GM12865 (cell line): Measurements from ENCODE around the gene TP73.
"Not testable (repeated sequence)": the region's sequence is repeated elsewhere in the genome, so short reads cannot be mapped to it uniquely, and the experiment has no call there.

ENCODE experiments used
- DNase-seq: peaks from one replicate; pipeline ENCODE4 v3.0.0; 2010; ENCODE audit warnings: low read depth
- H3K4me3 ChIP-seq: 2 replicates; pipeline ENCODE4 v1.5.1; 2011; ENCODE audit warnings: mild to moderate bottlenecking, low read depth, low read length, control low read depth
- TF ChIP-seq, protein P1 (sequence below): IDR thresholded peaks from 2 replicates; pipeline ENCODE4 v1.5.1; 2011; ENCODE audit warnings: low read length, control low read depth, low read depth, inconsistent platforms; ENCODE audit not compliant: insufficient read depth; ENCODE audit errors: missing control alignments

Gene TP73

DNA sequence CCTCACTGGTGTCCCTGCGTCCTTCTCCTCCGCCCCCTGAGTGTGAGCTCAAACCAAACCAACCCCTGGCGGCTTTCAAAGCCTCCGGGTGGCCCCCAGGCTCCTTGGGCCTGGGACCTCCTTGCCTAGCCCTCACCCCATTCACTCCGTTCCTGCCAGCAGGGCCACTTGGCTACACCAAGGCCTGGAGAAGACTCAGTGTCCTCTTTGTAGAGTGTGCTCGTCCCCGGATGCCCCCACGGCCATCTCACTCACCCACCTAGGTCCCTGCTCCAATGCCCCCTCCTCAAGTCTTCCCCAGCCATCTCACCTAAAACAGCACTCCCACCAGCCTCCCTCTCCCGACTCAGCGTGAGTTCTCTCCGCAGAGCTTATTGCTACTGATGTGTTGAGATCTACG, 92.8 kb downstream of the TP73 start:
- no peak overlapping the region for H3K4me3 ChIP-seq
- no peak for DNase-seq
- TF ChIP-seq, protein P1, sequence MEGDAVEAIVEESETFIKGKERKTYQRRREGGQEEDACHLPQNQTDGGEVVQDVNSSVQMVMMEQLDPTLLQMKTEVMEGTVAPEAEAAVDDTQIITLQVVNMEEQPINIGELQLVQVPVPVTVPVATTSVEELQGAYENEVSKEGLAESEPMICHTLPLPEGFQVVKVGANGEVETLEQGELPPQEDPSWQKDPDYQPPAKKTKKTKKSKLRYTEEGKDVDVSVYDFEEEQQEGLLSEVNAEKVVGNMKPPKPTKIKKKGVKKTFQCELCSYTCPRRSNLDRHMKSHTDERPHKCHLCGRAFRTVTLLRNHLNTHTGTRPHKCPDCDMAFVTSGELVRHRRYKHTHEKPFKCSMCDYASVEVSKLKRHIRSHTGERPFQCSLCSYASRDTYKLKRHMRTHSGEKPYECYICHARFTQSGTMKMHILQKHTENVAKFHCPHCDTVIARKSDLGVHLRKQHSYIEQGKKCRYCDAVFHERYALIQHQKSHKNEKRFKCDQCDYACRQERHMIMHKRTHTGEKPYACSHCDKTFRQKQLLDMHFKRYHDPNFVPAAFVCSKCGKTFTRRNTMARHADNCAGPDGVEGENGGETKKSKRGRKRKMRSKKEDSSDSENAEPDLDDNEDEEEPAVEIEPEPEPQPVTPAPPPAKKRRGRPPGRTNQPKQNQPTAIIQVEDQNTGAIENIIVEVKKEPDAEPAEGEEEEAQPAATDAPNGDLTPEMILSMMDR = no peak

DNA sequence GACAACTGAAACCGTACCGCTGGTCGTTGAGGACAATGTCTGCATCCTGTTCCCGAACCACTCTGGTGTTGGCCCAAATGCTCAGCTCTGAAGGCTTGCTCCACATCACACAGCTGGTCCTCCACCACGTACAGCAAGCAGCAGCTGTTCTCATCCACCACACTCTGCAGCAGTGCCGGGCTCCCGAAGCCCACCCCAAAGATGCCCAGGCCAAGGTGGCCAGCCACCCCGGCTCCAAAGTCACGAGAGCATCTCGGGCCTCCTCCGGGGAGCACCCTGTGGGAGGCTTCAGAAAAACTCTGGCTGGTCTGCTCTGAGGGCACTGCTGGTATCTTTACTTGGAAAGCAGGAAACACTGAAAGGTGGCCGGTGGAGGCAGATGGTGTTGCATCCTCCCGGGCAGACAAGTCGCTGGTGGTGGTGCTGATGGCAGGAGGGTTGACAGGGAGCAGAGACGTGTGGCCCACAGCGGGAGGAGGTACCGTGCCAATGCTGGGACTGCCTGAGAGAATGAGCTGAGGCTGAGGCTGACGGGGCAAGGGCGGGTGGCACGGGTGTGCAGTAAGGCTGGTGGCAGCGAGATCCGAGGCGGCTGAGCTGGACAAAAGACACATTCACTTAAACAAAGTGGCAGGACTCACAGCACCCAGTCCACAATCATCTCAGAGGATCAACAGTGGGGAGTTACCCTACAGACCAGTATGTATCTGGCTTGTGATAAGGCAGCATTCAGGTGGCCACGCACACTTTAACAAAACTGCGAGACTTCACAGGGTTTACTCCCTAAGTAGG, 93.5 kb downstream of the TP73 start:
- DNase-seq = no peak
- no peak overlapping the region for H3K4me3 ChIP-seq
- TF ChIP-seq, protein P1 = no peak

DNA sequence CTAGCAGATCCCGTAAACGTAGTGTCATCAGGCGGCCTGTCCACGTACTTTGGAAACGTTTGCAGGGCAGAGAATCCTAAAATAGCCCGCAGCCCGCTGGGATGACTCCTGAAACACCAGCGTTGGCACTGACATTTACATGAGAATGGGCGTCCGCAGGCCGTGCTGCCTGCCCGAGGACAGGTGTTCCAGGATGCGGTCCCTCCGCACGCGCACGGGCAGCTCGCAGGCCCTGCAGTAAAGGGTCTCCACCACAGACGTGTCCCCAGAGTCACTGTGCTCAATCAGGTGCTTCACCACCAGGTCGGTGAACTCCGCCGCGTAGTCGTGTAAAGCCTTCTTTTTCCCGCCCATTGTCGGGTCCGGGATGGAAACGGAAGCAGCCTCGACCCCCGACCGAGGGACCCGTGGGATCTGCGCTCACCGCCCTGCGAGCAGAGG, 94.1 kb downstream of the TP73 start:
- peak overlapping the region; percentile 67 for H3K4me3 ChIP-seq
- TF ChIP-seq, protein P1 = no peak
- no peak for DNase-seq

DNA sequence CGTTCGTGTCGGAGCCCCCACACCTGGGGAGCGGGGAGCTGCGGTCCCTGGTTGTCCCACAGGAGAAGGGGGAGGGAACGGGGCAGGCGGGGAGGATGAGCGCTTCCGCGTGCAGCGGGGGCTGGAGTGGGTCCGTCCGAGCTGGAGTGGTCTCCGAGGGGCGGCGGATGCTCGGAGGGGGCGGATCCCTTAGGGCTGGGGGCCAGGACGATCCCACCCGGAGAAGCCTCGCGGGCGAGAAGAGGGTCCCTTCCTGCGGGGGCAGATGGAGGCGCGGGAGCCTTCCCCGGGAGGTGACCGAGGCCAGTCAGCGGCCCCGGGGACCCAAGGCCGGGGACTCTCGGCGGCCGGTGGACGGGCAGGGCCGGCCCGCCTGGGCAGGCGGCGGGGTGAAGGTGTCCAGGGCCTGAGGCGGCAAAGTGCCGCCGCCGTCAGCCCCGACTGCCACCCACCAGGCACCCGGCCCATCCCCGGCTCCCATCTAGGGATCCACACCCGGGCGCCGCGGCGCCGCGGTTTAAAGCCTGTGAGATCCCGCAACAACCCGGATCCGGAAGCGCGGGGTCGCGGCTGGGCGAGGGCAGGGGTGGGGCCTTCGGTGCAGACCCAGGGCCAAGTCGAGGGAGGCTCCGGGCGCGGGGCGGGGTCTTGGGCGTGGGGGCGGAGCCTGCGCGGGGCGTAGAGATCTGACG, 94.7 kb downstream of the TP73 start:
- peak overlapping the region; percentile 67 for H3K4me3 ChIP-seq
- TF ChIP-seq, protein P1 = no peak
- DNase-seq = peak; percentile 84

DNA sequence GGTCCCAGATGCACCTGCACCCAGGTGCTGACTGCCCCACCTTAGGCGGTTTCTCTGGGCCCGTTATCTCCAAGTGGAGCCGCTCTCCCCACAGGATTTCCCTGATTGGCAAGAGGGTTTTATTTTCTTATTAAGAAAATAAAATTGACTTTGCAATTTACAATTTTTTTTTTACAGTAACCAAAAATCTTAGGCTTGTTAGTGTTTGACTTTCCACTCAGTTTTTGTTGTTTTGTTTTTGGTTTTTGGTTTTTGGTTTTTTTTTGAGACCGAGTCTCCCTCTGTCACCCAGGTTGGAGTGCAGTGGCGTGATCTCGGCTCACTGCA, 95.2 kb downstream of the TP73 start:
- H3K4me3 ChIP-seq = peak overlapping the region; percentile 67
- no peak for DNase-seq
- TF ChIP-seq, protein P1 = no peak

DNA sequence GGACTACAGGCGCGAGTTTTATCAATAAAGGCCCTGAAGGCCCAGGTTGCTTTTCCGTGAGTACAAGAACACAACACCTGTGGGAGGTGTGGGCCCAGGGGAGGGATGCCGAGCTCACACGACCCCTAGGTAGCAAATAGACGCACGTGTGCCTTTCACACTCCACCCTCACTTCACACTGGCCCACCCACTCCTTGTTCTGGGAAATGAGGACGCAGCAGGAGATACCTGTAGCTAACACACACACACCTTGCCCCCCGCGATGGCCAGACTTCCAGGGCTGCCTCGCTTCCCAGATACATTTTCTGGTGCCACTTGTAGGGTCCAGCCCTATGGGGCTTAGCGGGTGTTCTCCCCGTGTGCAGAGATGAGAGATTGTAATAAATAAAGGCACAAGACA, 95.6 kb downstream of the TP73 start:
- TF ChIP-seq, protein P1 = no peak
- H3K4me3 ChIP-seq = peak overlapping the region; percentile 67
- no peak for DNase-seq

DNA sequence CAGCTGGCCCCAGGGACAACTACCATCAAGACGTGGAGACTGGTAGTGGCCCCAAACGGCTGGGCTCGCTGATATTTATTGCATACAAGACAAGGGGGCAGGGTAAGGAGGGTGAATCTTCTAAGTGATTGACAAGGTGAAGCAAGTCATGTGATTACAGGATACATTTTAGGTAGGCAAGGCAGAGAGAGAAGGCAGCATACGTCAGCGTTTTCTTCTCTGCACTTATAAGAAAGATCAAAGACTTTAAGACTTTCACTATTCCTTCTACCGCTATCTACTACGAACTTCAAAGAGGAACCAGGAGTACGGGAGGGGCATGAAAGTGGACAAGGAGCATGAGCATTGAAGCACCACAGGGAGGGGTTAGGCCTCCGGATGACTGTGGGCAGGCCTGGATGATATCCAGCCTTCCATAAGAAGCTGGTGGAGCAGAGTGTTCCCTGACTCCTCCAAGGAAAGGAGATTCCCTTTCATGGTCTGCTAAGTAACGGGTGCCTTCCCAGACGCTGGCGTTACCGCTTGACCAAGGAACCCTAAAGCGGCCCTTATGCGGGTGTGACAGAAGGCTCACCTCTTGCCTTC, 96.1 kb downstream of the TP73 start:
- not testable (repeated sequence) for H3K4me3 ChIP-seq, DNase-seq
